Dendritic cell treated with granulocyte-macrophage colony-stimulating factor and Interleukin-4, amounts not matched to agents 40 ng/mL and 50 ng/mL, for 4 days (primary cell): ENCODE data around the gene GOLGA6L10.
"Not testable (repeated sequence)": the region's sequence is repeated elsewhere in the genome, so short reads cannot be mapped to it uniquely, and the experiment has no call there.

Source experiments
- H3K27ac Mint-ChIP-seq: one replicate; pipeline ENCODE4 v1.8.0; 2022; ENCODE audit warnings: mild to moderate bottlenecking, mixed read lengths
- H3K27me3 Mint-ChIP-seq: one replicate; pipeline ENCODE4 v1.8.0; 2022; ENCODE audit warnings: mild to moderate bottlenecking, mixed read lengths
- H3K36me3 Mint-ChIP-seq: one replicate; pipeline ENCODE4 v1.8.0; 2022; ENCODE audit warnings: low read depth, mixed read lengths
- H3K4me1 Mint-ChIP-seq: one replicate; pipeline ENCODE4 v1.8.0; 2022; ENCODE audit warnings: low read depth, mixed read lengths
- H3K4me3 Mint-ChIP-seq: one replicate; pipeline ENCODE4 v1.8.0; 2022; ENCODE audit warnings: mild to moderate bottlenecking, moderate library complexity, mixed read lengths
- H3K9me3 Mint-ChIP-seq: one replicate; pipeline ENCODE4 v1.8.0; 2022; ENCODE audit warnings: mixed read lengths
- intact Hi-C: fragments of 100-400 bp; cut with micrococcal nuclease; formaldehyde crosslinking; loops from one replicate; pipeline ENCODE4 v1.15.0; 2022

The GOLGA6L10 gene

DNA sequence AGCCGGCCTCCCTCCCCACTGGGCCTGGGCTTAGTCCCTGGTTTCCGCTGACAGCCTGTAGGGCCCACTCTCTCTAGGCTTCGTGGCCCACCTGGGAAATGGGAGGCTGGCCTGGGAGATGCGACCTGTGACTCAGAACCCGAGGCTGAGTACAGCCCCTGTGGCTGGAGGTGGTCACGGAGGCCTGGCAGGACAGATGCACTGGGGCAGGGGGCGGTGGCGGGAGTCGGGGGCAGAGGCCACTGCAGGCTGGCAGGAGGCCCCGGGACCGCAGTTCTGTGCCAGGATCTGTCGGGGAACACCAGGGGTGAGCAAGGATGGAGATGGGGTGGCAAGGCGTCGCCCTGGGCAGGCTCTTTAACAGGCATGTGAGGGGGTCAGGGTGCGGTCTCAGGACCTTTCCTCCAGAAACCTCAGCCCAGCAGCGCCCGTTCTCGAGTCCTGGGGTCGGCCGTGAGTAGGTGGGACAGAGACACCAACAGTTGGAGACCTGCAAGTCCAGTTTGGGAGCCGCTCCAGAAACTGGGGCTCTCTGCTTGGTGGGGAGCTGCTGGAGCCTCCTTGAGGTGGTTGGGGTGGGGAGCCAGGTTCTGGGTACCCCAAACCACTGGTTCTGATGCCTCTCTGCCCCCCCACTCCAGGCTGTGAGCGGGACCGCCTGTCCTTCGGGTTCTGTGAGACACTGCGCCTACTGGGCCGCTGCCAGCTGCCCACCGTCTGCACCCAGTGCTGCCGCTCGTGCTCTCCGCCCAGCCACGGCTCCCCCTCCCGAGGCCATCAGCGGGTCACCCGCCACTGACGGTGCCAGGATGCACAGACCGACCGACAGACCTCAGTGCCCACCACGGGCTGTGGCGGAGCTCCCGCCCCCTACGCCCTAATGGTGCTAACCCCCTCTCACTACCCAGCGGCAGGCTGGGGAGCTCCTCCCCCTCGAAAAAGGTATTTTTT lies 15.4 kb downstream of the GOLGA6L10 start:
- H3K27ac Mint-ChIP-seq, H3K36me3 Mint-ChIP-seq, H3K9me3 Mint-ChIP-seq, H3K27me3 Mint-ChIP-seq, H3K4me3 Mint-ChIP-seq, H3K4me1 Mint-ChIP-seq, intact Hi-C loops: not testable (repeated sequence)

DNA sequence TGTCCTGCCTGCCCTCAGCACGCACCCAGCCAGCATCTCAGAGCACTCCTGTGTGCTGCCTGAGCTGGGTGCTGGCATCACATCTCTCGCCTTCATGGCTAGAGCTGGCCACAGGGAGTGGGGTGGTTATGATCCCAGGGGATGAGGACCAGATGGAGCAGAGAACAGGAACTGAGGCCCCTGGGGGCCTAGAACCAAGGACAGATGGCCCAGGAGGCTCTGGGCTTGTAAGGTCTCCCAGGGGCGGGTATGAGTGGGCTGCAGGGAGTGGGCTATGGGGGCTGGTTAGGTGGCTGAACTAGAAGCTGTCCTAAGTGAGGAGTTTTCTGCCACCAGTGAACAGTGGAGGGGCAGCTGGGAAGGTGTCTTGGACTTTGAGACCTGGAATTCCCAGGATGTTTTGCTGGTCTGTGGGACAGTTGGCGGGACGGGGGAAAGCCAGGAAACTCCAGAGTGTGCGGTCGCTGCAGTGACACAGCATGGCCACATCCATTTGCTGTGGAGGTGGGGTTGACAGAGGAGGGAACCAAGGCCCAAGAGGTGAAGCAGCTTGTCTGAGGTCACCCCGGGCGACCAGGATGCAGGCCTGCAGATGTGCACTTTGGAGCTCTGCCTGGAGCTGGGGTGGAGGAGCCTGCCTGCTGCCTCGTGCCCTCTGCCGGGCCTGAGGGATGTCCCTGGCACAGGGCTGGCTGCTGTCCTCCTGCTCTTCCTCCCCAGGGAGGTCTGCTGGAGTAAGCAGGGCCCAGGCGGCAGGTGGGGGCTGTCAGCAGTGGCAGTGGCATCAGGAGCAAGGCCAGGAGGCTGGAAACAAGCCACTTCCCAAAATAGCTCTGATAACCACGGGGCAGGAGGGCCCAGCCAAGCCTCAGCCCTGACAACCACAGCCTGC lies 16.3 kb downstream of the GOLGA6L10 start:
- H3K4me1 Mint-ChIP-seq, H3K27ac Mint-ChIP-seq, intact Hi-C loops, H3K27me3 Mint-ChIP-seq, H3K36me3 Mint-ChIP-seq, H3K4me3 Mint-ChIP-seq, H3K9me3 Mint-ChIP-seq: not testable (repeated sequence)

DNA sequence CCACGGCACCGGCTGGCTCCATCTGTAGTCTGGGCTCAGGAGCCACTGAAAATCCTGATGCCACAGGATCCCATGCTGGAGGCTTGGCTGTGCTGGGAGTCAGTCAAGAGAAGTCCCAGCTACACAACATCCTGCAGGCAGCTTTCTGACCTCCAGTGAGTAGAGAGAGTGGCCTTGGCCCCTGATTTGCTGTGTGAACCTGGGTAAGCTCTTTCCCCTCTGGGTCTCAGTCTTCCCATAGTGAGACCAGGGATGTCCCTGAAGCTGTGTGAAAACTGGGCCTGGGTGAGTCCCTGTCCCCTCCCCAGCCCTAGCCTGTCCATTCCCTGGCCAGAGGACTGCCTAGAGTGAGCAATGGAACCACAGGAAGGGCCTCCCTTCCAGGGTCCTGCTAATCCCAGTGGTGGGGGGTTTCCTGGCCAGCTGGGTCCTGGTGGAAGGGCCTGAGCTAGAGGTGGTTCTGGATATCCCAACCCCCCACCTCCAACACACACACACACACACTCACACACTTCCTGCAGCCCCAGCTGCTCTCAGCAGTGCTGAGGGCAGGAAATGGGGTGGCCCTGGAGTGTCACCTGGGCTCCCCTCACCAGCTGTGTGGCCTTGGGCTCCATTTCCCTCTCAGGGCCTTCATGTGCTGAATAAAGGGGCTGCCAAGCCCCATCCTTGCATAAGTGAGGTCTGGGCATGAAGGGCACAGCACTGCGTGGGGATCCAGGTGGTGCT lies 17.5 kb downstream of the GOLGA6L10 start:
- H3K4me3 Mint-ChIP-seq, H3K27me3 Mint-ChIP-seq, H3K9me3 Mint-ChIP-seq, H3K36me3 Mint-ChIP-seq, H3K4me1 Mint-ChIP-seq, H3K27ac Mint-ChIP-seq, intact Hi-C loops: not testable (repeated sequence)

DNA sequence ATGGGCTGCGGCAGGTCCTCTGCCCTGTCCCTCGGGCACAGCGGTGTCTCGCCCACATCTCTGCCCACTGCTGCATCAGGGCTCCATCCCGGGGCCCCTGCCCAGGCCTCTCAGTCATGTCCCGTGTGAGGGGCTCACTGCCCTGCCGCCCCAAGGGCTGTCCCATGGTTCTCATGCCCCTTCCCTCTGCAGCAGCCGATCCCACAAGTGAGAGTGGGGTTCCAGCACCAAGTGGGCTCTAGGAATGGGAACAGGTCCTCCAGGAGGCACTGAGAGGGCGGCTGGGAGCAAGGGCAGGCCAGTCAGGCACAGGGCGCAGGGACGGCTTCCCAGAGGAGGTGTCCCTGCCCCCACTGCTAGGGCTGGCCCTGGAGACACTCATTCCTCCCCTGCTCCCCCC lies 18.4 kb downstream of the GOLGA6L10 start:
- H3K4me1 Mint-ChIP-seq, H3K9me3 Mint-ChIP-seq, intact Hi-C loops, H3K36me3 Mint-ChIP-seq, H3K27ac Mint-ChIP-seq, H3K27me3 Mint-ChIP-seq, H3K4me3 Mint-ChIP-seq: not testable (repeated sequence)

DNA sequence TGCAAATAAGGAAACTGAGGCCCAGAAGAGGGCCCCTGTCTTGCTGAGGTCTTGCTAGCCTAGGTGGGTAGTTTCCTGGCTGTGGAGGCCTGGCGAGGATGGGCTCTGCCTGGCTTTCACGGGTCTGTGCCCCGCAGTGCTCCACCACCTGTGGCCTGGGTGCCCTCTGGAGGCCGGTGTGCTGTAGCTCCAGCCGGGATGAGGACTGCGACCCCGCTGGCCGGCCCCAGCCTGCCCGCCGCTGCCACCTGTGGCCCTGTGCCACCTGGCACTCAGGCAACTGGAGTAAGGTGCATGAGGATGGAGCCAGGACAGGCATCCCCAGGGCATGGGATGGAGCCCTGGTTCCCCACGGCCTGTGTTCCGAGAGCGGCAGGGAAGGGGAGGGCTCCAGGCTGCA lies 20.2 kb downstream of the GOLGA6L10 start:
- H3K27me3 Mint-ChIP-seq, intact Hi-C loops, H3K4me3 Mint-ChIP-seq, H3K36me3 Mint-ChIP-seq, H3K4me1 Mint-ChIP-seq, H3K9me3 Mint-ChIP-seq, H3K27ac Mint-ChIP-seq: not testable (repeated sequence)

DNA sequence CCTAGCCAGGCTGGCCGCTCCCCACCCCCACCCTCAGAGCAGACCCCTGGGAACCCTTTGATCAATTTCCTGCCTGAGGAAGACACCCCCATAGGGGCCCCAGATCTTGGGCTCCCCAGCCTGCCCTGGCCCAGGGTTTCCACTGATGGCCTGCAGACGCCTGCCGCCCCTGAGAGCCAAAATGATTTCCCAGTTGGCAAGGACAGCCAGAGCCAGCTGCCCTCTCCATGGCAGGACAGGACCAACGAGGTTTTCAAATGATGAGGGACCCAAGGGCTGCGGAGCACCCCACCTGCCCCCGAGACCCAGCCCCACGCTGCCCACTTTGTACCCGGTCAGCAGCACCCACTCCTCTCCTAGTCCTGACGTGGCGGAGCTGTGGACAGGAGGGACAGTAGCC lies 21.9 kb downstream of the GOLGA6L10 start:
- H3K4me3 Mint-ChIP-seq, H3K4me1 Mint-ChIP-seq, H3K27me3 Mint-ChIP-seq, H3K9me3 Mint-ChIP-seq, intact Hi-C loops, H3K27ac Mint-ChIP-seq, H3K36me3 Mint-ChIP-seq: not testable (repeated sequence)

DNA sequence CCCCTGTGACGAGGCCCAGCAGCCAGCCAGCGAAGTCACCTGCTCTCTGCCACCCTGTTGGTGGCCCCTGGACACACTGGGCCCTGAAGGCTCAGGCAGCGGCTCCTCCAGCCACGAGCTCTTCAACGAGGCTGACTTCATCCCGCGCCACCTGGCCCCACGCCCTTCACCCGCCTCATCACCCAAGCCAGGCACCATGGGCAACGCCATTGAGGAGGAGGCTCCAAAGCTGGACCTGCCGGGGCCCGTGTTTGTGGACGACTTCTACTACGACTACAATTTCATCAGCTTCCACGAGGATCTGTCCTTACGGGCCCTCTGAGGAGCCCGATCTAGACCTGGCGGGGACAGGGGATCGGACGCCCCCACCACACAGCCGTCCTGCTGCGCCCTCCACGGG lies 22.4 kb downstream of the GOLGA6L10 start:
- H3K9me3 Mint-ChIP-seq: not testable (repeated sequence)

DNA sequence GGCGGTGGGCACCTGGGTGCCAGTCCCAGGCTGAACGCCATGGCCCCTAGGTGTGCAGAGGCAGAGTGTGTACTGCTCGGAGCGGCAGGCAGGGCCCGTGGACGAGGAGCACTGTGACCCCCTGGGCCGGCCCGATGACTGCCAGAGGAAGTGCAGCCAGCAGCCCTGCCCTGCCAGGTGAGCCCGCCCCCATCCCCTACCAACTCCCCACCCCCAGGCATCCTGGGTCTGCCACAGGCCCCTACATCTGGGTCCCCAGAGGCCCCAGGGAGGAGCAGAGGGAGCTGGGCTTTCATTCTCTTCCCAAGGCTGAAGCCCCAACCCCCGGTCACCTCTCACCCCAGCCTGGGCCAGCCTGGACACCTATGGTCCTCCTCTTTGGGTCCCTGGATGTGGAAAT lies 23.6 kb downstream of the GOLGA6L10 start:
- H3K27me3 Mint-ChIP-seq, H3K4me3 Mint-ChIP-seq, H3K36me3 Mint-ChIP-seq, H3K4me1 Mint-ChIP-seq, H3K27ac Mint-ChIP-seq, H3K9me3 Mint-ChIP-seq, intact Hi-C loops: not testable (repeated sequence)

More for the DNA sequence above, 22.4 kb downstream of the GOLGA6L10 start:
- intact Hi-C loops, H3K4me1 Mint-ChIP-seq, H3K36me3 Mint-ChIP-seq, H3K4me3 Mint-ChIP-seq, H3K27ac Mint-ChIP-seq, H3K27me3 Mint-ChIP-seq: not testable (repeated sequence)

DNA sequence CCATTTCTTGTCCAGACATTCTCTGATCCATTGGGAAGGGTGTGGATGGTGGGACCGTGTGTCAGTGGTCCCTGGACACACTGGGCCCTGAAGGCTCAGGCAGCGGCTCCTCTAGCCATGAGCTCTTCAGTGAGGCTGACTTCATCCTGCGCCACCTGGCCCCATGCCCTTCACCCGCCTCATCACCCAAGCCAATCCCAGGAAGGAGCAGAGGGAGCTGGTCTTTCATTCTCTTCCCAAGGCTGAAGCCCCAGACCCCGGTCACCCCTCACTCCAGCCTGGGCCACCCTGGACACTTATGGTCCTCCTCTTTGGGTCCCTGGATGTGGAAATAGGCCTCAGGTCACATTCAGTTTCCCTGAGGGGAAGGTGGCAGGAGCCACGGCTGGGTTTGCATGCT lies 24.4 kb downstream of the GOLGA6L10 start:
- H3K4me1 Mint-ChIP-seq, intact Hi-C loops, H3K36me3 Mint-ChIP-seq, H3K27ac Mint-ChIP-seq, H3K9me3 Mint-ChIP-seq, H3K27me3 Mint-ChIP-seq, H3K4me3 Mint-ChIP-seq: not testable (repeated sequence)

DNA sequence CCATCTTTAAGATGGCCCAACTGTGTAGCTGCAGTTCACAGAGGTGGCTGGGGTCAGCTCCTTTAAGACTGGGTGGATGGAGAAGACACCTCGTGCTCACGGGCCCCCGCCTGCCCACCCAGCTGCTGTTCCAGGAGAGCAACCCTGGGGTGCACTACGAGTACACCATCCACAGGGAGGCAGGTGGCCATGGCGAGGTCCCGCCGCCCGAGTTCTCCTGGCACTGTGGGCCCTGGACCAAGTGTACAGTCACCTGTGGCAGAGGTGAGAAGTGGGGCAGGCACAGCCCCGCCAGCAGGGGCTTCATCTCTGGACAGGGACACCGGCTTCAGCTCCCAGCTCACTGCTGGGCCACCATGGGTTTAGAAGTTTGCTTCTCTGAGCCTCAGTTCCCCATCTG lies 26.8 kb downstream of the GOLGA6L10 start:
- H3K27ac Mint-ChIP-seq, H3K4me3 Mint-ChIP-seq, intact Hi-C loops, H3K27me3 Mint-ChIP-seq, H3K9me3 Mint-ChIP-seq, H3K36me3 Mint-ChIP-seq, H3K4me1 Mint-ChIP-seq: not testable (repeated sequence)

DNA sequence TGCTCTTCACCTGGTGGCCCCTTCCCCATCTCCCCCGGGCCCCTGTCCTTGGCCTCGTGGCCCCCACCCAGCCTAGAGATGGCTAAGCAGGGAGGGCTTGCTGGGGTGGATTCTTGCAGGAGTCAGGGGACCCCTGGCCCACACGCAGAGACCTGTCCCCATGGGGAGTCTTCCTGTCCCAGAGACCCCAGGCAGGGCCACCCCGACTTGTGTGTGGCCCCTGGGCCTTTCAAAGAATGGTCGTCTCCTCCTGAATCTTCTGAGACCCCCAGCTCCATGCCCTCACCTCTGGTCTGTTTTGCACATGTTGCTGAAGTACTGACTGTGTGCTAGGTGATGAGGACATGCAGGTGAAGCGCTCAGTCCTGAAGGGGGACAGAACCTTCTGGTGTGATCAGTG lies 28.4 kb downstream of the GOLGA6L10 start:
- H3K36me3 Mint-ChIP-seq, H3K9me3 Mint-ChIP-seq, H3K4me3 Mint-ChIP-seq, H3K27me3 Mint-ChIP-seq, H3K4me1 Mint-ChIP-seq, intact Hi-C loops, H3K27ac Mint-ChIP-seq: not testable (repeated sequence)

DNA sequence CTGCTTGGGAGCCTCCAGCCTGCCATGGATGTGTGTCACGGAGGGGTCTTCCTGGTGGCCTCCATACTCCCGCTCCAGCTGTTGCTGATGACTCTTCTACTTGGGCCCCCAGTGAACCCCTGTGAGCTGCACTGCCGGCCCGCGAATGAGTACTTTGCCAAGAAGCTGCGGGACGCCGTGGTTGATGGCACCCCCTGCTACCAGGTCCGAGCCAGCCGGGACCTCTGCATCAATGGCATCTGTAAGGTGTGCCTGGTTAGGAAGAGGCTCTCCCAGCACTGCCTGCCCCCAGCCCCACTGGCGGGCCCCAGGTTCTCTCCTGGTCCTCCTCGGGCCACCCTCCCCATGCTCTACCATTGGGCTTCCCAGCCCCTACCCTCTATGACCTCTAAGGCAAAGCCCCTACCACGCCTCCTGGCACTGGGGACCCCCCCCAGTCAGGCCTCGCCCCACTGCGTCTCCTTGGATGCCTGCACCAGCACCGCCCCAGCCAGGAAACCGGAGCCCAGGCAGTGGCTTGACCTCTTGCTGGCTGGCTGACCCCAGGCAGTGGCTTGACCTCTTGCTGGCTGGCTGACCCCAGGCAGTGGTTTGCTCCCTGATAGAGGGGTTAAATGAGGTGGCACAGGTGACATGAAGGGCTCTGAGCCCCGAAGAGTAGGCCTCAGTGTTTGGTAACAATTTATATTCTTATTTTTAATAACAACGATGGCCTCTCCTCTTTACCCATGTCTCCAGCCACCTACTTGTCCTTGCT lies 29.6 kb downstream of the GOLGA6L10 start:
- H3K27ac Mint-ChIP-seq, H3K4me3 Mint-ChIP-seq, intact Hi-C loops, H3K27me3 Mint-ChIP-seq, H3K4me1 Mint-ChIP-seq, H3K36me3 Mint-ChIP-seq, H3K9me3 Mint-ChIP-seq: not testable (repeated sequence)

DNA sequence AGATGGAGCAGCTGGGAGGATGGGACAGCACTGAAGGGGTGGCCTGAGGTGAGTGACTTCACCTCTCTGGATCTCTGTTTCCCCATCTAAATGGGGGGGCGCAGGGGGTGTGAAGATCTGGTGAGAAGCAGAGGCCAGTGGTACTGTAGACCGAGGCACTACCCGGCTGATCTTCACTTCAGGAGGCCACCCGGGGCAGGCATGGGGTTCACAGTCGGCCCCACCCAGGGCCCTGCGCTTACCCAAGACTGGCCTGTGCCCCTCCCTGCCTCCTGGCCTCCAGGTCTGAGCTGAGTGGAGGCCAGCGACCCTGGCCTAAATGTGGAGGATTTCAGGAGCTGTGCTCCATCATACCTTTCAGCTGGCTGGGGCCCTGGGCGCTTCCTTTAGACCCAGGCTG lies 31.0 kb downstream of the GOLGA6L10 start:
- H3K4me1 Mint-ChIP-seq, H3K4me3 Mint-ChIP-seq, H3K27me3 Mint-ChIP-seq, H3K36me3 Mint-ChIP-seq, H3K9me3 Mint-ChIP-seq, intact Hi-C loops, H3K27ac Mint-ChIP-seq: not testable (repeated sequence)

DNA sequence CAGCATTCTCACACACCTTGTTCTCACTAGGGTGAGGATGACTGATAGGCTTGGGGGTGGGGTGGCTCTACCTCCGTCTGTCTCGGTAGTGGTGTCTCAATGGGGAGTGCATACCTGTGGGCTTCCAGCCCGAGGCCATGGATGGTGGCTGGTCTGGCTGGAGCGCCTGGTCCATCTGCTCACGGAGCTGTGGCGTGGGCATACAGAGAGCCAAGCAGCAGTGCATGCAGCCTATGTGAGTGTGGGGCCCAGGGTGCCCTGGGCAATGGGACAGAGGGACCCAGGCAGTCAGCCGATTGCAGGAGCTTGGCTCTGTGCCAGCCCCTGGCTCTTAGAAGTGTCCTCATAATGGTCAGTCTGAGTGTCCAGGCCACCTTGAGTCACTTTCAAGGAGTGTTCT lies 31.8 kb downstream of the GOLGA6L10 start:
- H3K27ac Mint-ChIP-seq, intact Hi-C loops, H3K9me3 Mint-ChIP-seq, H3K4me3 Mint-ChIP-seq, H3K36me3 Mint-ChIP-seq, H3K4me1 Mint-ChIP-seq, H3K27me3 Mint-ChIP-seq: not testable (repeated sequence)
